C4-2B (cell line): ENCODE results near the gene NRXN3.

ENCODE experiments used
- CTCF ChIP-seq: fragments of 450-650 bp; conservative IDR thresholded peaks from 2 replicates; pipeline ENCODE4 v1.5.1; 2017; ENCODE audit warnings: mild to moderate bottlenecking
- ZFX ChIP-seq: fragments of 450-650 bp; IDR thresholded peaks from 2 replicates; pipeline ENCODE4 v1.6.1; 2017

- TF ChIP-seq CTCF (no peak), ZFX (no peak)
These were observed 1205.2 kb downstream of the NRXN3 start for GRCh38 chr14:79375356-79375755.
